ENCODE measurements around the gene UBALD1. TPM values are rescaled to one million over a fixed set of nuclear protein-coding genes. Genes with fewer than 3 reads are reported as not detected.

Gene UBALD1
- total and polyA plus RNA-seq, 4 donors, result 6.6 to 43.2 (median 29.4) TPM

DNA sequence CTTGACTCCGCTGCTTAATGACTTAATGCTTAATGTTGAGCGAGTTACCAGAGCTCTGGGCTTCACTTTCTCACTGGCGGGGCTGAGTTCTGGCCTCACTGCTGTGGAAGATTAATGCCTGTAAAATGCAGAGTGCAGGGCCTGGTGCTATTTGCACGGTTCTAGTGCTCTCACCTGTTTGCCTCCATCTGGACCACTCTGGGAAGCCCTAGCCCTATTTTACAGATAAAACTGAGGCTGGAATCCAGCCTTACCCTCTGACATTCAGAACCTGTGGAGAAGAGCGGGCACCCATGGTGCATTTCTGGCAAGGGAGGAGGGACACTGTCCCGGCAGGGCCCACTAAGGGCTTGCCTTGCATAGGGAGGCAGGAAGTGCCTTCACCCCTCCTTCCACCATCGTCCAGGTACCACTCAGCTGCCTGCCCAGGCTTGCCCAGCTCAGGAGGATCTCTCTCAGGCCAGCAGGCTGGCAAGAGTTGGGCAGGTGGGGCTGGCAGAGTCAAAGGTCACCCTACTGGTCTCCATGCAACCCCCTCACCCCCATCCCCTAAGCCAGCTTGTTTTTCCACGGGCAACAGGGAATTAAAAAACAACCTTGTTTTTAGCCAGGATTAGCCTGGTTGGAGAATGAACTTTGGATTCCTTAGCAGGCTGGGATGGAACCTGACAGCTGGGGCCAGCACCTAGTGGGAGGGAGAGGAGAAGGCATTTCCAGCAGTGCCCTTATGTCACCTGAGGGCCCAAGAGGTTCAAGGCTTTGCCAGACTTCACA, 4.1 kb upstream of the UBALD1 start:
- H3K9me3 ChIP-seq (ENCODE audit: control insufficient read depth in 4 of 4, insufficient read depth in 3 of 4, low read length in 3 of 4), result no peaks in the 10 kb centered on the region
- peaks cover 4 to 25% (median 9%) of the 10 kb centered on the region in 5 donors for H3K4me1 ChIP-seq (ENCODE audit: control insufficient read depth in 5 of 5, insufficient read depth in 5 of 5, low read length in 5 of 5)
- no peak for ATAC-seq (ENCODE audit: insufficient read depth, low FRiP score)
- H3K27ac ChIP-seq (ENCODE audit: low read depth in 1 of 2, low read length in 1 of 2), result peak overlapping the region in 1 of 2 donors; percentile 9
- DNase-seq, result no peak
- no peak overlapping the region for H3K9ac ChIP-seq (ENCODE audit: insufficient read depth in 1 of 2, low read length in 2 of 2)
- no peaks in the 10 kb centered on the region for H3K27me3 ChIP-seq (ENCODE audit: control insufficient read depth in 3 of 3, insufficient read depth in 3 of 3, low read length in 2 of 3)
- WGBS, 2 donors, result 82 to 87% methylated on average over 8 of the region's 8 CpGs
- TF ChIP-seq, protein P1, sequence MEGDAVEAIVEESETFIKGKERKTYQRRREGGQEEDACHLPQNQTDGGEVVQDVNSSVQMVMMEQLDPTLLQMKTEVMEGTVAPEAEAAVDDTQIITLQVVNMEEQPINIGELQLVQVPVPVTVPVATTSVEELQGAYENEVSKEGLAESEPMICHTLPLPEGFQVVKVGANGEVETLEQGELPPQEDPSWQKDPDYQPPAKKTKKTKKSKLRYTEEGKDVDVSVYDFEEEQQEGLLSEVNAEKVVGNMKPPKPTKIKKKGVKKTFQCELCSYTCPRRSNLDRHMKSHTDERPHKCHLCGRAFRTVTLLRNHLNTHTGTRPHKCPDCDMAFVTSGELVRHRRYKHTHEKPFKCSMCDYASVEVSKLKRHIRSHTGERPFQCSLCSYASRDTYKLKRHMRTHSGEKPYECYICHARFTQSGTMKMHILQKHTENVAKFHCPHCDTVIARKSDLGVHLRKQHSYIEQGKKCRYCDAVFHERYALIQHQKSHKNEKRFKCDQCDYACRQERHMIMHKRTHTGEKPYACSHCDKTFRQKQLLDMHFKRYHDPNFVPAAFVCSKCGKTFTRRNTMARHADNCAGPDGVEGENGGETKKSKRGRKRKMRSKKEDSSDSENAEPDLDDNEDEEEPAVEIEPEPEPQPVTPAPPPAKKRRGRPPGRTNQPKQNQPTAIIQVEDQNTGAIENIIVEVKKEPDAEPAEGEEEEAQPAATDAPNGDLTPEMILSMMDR (IDR thresholded peaks at IDR 0.05; ENCODE audit: control extremely low read depth, extremely low read depth), result no peak
- H3K36me3 ChIP-seq (ENCODE audit: control insufficient read depth in 4 of 4, insufficient read depth in 4 of 4, low read length in 4 of 4), result no peaks in the 10 kb centered on the region
- H3K4me3 ChIP-seq, result no peak overlapping the region

DNA sequence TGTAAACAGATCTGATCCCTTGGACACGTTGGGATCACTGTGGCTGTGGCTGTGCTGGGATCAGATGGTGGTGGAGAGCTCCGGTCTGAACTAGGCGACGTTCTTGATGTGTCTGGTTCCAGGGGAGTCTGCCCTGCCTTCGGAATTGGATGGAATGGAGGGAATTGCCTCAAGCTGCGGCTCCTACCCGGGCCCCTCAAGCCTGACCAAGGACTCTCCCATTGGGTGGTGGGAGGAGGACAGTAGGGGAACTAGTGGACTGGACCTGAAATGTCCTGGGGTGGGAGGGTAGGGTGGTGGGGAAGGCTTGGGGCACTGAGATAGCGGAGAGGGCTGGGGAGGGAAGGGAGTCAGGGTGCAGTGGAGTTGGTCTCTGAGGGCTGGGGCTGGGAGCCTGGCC, 3.2 kb upstream of the UBALD1 start:
- 84 to 91% methylated on average over 8 of the region's 8 CpGs for WGBS, 2 donors
- H3K27me3 ChIP-seq (ENCODE audit: control insufficient read depth in 3 of 3, insufficient read depth in 3 of 3, low read length in 2 of 3), result no peaks in the 10 kb centered on the region
- TF ChIP-seq, protein P1 (IDR thresholded peaks at IDR 0.05; ENCODE audit: control extremely low read depth, extremely low read depth), result no peak
- peaks cover 5 to 35% (median 9%) of the 10 kb centered on the region in 5 donors for H3K4me1 ChIP-seq (ENCODE audit: control insufficient read depth in 5 of 5, insufficient read depth in 5 of 5, low read length in 5 of 5)
- H3K9ac ChIP-seq (ENCODE audit: insufficient read depth in 1 of 2, low read length in 2 of 2), result peak overlapping the region in 1 of 2 donors; percentile 55
- no peak for DNase-seq
- no peak for ATAC-seq (ENCODE audit: insufficient read depth, low FRiP score)
- no peaks in the 10 kb centered on the region for H3K36me3 ChIP-seq (ENCODE audit: control insufficient read depth in 4 of 4, insufficient read depth in 4 of 4, low read length in 4 of 4)
- H3K27ac ChIP-seq (ENCODE audit: low read depth in 1 of 2, low read length in 1 of 2), result peak overlapping the region in 1 of 2 donors; percentile 17
- no peak overlapping the region for H3K4me3 ChIP-seq
- H3K9me3 ChIP-seq (ENCODE audit: control insufficient read depth in 4 of 4, insufficient read depth in 3 of 4, low read length in 3 of 4), result no peaks in the 10 kb centered on the region

DNA sequence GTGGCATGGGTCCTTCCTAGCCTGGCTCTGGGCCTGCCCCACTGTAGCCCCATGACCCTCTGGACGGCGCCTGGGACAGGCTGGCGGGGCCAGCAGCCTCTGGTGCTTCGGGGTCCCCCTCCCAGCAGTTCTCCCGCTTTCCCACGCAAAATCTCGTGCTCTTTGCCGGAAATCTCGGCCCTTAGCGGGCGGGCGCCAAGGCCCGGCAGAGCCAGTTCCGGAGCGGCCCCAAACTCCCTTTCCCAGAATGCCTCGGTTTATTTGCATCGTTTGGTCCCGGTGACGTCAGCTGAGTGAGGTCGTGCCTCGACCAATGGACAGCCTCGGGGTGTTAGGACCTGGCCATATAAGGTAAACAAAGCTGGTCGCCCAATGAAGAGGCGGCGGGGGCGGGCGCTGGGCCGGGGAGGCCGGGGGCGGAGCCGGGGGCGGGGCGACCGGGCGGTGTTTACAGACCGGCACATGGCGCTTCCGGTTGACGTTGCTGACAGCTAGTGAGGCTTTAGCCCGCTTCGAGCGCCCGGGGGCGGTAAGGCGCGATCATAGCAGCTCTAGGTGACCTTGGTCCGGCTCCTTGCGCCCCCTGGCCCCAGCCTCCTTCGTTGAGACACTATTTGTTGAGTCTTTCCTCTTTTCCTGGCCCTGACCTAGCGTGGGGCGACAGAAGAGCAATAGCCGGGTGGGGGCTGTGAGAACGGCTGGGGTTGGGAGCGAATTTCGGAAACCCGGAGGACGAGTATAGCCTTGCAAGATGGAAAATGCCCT, 1.5 kb upstream of the UBALD1 start:
- TF ChIP-seq, protein P1 (IDR thresholded peaks at IDR 0.05; ENCODE audit: control extremely low read depth, extremely low read depth), result peak; percentile 40
- Histone ChIP-seq H3K9ac (ENCODE audit: insufficient read depth in 1 of 2, low read length in 2 of 2) (peak overlapping the region; percentile 68 to 89), H3K4me3 (peak overlapping the region; percentile 24), H3K36me3 (ENCODE audit: control insufficient read depth in 4 of 4, insufficient read depth in 4 of 4, low read length in 4 of 4) (no peaks in the 10 kb centered on the region), H3K4me1 (ENCODE audit: control insufficient read depth in 5 of 5, insufficient read depth in 5 of 5, low read length in 5 of 5) (peaks cover 5 to 40% (median 9%) of the 10 kb centered on the region in 5 donors), H3K27ac (ENCODE audit: low read depth in 1 of 2, low read length in 1 of 2) (peak overlapping the region; percentile 92 to 93), H3K27me3 (ENCODE audit: control insufficient read depth in 3 of 3, insufficient read depth in 3 of 3, low read length in 2 of 3) (no peaks in the 10 kb centered on the region), H3K9me3 (ENCODE audit: control insufficient read depth in 4 of 4, insufficient read depth in 3 of 4, low read length in 3 of 4) (no peaks in the 10 kb centered on the region)
- DNase-seq (peak; percentile 100), ATAC-seq (ENCODE audit: insufficient read depth, low FRiP score) (peak; percentile 88)
- 0 to 1% methylated on average over 52 to 57 of the region's 57 CpGs for WGBS, 2 donors
